Measurements from ENCODE around the gene DXO. TPM values are rescaled to one million over a fixed set of nuclear protein-coding genes. Genes with fewer than 3 reads are reported as not detected.

DXO gene
- total and polyA plus RNA-seq, 2 of the 13 experiments (the other 11 are each of a cell fraction or from before 2014, with no cell fraction given): 18.6 to 26.2 TPM

- TF ChIP-seq ZKSCAN1 (IDR thresholded peaks at IDR 0.05; ENCODE audit: low read length) (no peak), AGO2 (optimal IDR thresholded peaks at IDR 0.05; ENCODE audit: low read depth, low read length) (peak; percentile 30), PHF21A (CRISPR knock-in tag; IDR thresholded peaks at IDR 0.05) (no peak), RARG (CRISPR knock-in tag; IDR thresholded peaks at IDR 0.05; ENCODE audit: low read depth) (no peak), HNRNPH1 (optimal IDR thresholded peaks at IDR 0.05; ENCODE audit: low read depth, low read length) (no peak), PHF20 (CRISPR knock-in tag; IDR thresholded peaks at IDR 0.05) (no peak), SMARCC2 (IDR thresholded peaks at IDR 0.05) (no peak), ZNF770 (CRISPR knock-in tag; IDR thresholded peaks at IDR 0.05) (no peak), ZSCAN21 (CRISPR knock-in tag; IDR thresholded peaks at IDR 0.05; ENCODE audit: borderline replicate concordance) (0 out of 2 replicates have a peak, but pooled peaks have one; percentile 63), TIGD3 (CRISPR knock-in tag; IDR thresholded peaks at IDR 0.05; ENCODE audit: borderline replicate concordance) (0 out of 2 replicates have a peak, but pooled peaks have one; percentile 8), TRAFD1 (CRISPR knock-in tag; IDR thresholded peaks at IDR 0.05; ENCODE audit: borderline replicate concordance) (no peak), PCBP1 (IDR thresholded peaks at IDR 0.05; ENCODE audit: borderline replicate concordance, low read depth, low read length) (no peak), ZNF75D (CRISPR knock-in tag; IDR thresholded peaks at IDR 0.05; ENCODE audit: borderline replicate concordance) (no peak), PLRG1 (conservative IDR thresholded peaks at IDR 0.05) (no peak), ZNF407 (CRISPR knock-in tag; IDR thresholded peaks at IDR 0.05; ENCODE audit: not compliant biosample characterization) (peak; percentile 53)
These were observed 43.9 kb downstream of the DXO start (continued) for GRCh38 chr6:31927863-31928671.

Measured in HepG2 (cell line).